ENCODE measurements around the gene SEMA3C.
"Not testable (repeated sequence)": the region's sequence is repeated elsewhere in the genome, so short reads cannot be mapped to it uniquely, and the experiment has no call there.

The SEMA3C gene

GRCh38 chr7:80918909-80919721 lies at the start of gene SEMA3C:
SEMA3C (minus strand) TSS chr7:80919051; CDS start chr7:80916781, 2,270 bp downstream.
- DNase-seq = peak; percentile 88

GRCh38 chr7:80968606-80969005 lies 49.8 kb upstream of the SEMA3C start:
- no peak for DNase-seq

DNA sequence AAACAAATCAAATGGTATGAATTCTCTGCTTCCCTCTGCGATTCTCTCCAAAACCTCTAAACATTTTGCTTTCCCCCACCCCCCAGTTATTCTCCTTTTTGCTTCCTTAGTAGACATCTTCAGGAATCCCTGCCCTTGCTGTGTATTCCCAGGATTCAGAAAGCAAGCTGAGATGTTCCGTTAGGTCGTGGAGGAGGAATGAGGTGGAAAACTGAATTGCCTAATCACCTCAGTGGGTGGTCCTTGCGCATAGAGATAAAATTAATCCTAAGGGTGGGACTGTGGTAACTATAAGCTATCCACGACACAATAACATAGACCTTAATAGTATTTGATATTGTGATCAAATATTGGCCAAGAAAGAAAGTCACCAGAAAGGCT lies 49.1 kb upstream of the SEMA3C start:
- no peak for DNase-seq

DNA sequence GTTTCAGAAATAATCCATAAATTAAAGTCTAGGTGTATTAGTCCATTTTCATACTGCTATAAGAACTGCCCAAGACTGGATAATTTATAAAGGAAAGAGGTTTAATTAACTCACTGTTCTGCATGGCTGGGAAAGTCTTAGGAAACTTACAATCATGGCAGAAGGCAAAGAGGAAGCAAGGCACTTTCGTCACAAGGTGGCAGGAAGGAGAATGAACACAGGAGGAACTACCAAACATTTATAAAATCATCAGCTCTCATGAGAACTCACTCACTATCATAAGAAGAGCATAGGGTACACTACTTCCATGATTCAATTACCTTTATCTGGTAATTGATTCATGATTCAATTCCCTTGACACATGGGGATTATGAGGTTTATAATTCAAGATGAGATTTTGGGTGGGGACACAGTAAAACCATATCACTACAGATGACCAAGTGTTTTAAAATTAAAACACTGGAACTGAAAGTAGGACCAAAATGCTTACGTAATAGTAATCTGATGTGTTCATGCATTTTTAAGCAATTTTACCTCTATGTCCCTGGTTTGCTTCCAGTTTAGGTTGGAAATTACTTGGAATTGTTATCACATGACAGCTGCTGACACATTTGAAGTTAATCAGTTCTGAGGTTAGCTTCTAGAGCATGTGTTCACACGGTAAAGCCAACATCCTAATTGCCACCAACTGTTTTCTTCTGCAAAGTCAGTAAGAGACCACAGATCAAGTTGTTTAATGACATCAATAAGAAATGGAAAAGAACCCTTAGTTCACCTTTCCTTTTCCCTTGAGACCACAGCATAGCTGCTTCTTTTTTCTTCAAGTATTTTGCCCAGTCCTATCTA lies 48.4 kb upstream of the SEMA3C start:
- no peak for DNase-seq

DNA sequence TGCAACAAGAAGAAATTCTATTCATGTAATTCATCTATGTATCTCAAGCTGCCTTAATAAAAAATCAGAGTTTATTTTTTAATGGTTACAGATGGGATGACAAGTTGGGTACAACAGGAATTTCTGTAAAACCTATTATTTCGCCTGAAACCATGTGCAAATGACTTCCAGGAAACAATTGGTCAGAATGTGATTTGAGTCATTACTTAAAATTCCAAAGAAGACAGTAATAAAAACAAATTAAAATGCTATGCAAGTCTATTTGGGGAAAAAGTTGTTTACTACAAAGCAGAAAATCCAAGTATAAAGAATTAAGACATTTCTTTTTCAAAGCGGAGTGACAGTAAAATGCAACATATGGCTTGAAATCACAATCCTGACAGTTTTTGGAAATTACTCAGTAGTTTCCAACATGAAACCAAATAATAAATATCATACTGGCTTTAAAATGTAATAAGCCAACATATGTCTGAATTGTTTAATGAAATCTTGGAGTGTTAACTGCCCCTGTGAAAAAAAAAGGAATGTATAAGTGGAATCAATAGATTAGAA lies 41.5 kb upstream of the SEMA3C start:
- DNase-seq = no peak

DNA sequence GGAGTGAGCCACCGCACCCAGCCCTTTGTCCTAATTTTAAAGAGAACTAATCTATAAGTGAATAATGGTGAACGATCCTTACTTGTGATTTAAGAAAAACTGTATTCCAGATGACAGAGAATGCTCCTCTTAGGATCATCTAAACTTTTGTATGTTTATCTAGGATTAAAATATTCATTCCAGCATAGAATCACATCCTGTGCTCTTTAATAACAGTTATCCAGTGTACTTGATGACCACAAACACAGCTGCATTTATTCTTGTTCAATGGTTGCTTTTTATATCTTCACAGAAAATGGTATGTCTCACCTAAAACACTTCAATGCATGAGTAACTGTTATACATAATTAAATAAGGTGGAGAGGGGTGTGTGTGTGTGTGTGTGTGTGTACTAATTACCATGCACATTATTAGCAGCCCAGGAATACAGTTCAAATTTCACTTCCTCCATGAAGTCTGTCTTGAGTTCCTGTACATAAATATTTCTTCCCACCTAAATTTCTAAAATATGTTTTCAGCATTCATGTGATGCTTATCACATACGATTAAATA lies 38.5 kb upstream of the SEMA3C start:
- DNase-seq = no peak

DNA sequence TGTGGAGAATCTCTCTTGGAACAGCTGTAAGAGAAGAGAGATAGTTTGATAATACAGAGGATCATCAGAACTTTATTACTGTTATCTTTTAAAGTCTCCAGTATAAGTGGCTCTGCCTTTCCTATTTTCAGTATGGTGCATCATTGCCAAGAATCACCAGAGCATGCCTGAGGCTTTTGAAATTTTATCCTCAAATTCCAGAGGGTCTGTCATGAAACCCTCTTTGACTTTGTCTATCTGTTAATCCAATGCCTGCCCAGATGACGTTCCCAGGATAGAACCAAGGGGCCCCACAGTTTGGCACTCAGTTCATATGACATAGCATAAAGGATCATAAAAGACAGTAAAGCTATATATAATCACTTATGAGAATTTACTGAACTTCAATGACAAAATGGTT lies 35.3 kb upstream of the SEMA3C start:
- DNase-seq = no peak

GRCh38 chr7:80950550-80950967 lies 31.7 kb upstream of the SEMA3C start:
- DNase-seq = peak; percentile 36

GRCh38 chr7:80949449-80949848 lies 30.6 kb upstream of the SEMA3C start:
- peak; percentile 76 for DNase-seq

- no peak for DNase-seq
These were observed 28.0 kb upstream of the SEMA3C start for GRCh38 chr7:80946858-80947257.

DNA sequence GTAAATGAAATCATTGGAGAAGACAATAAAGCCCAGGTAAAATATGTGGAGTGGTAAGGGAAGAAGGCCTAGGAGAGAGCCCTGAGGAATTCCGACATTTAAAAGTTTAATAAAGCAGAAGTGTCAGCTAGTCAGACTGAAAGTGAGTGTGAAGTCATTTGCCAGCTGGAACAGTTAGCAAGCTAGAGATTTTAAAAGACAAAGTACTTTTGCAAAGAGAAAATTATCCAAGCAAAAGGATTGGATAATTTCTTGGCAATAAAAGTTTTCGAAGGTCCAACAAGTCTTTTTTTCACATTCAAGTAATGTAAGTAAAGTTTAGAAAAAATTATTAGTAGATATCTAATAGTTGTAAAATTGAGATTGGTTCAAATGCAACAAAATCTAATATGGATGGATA lies 27.1 kb upstream of the SEMA3C start:
- DNase-seq = no peak

DNA sequence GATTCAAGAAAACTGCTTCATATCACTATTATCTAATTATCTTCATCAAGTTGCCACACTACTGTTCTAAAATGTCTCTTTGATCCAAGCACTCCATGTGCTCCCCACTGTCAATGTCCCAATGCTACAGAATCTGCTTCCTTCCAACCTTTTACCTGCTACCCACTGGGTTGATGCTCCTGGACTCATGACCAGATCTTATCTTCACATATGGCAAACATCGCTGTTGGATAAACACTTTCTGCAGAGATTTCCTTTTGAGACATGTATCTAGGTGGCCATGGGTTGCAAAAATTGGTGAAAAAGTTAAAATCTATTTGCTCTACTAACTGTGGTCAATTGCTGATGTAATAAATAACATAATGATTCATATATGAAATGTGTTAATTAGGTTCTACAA lies 24.5 kb upstream of the SEMA3C start:
- DNase-seq = no peak

- no peak for DNase-seq
These were observed 23.6 kb upstream of the SEMA3C start for GRCh38 chr7:80942261-80943041.

- no peak for DNase-seq
These were observed 22.4 kb upstream of the SEMA3C start for GRCh38 chr7:80941208-80941758.

- DNase-seq = no peak
These were observed 21.8 kb upstream of the SEMA3C start for GRCh38 chr7:80940539-80941207.

DNA sequence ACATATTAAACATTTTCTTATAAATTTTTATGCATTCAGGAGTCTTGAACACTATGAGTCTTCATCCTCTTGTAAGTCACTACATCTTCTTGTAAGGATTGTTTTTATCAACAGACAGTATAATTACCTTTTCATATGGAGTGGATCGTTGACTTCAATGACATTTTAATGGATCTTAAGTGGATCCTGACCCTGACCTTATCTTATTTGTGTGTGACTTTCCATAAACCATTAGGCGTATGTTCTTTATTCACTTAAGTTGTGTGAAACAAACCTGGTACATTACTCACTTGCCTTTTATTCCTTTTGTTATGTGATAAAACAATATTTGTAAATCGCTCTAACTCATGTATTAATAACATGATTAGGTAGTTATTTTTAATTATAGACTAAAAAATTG lies 18.5 kb upstream of the SEMA3C start:
- DNase-seq = peak; percentile 31

GRCh38 chr7:80935991-80936780 lies 17.3 kb upstream of the SEMA3C start:
- no peak for DNase-seq

DNA sequence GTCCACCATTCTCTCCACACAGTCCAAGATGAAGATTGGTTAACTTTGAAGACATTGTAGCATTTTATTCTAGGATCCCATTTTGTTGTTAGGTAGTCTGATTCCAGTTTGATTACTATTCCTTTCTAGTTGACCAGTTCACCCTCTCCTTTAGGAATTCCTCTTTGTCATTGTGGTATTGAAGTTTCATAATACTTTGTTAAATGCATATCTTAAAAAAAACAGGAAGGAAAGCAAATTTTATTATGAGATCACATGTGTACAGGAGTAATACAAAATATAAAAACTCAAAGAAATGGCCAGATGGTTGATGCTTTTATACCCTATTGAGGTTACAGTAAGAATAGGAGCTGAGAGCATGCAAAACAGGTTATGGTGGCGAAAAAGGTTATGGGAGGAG lies 15.5 kb upstream of the SEMA3C start:
- no peak for DNase-seq

DNA sequence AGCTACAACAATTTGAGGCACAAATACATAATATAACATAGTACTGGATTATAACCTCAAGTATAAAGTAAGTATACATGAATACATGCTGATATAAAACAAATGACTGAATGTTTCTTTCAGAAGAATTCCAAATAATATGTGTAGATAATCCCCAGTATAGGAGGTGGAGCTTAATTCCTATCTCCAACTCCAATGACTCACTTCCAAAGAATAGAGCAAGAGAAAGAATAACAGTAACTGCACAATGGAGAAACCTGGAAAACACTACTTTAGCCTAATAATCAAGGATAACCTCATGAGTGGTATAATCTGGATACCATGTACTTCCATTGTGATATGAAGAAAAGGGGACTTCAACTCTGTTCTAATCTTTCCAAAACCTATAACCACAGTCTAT lies 13.7 kb upstream of the SEMA3C start:
- no peak for DNase-seq

DNA sequence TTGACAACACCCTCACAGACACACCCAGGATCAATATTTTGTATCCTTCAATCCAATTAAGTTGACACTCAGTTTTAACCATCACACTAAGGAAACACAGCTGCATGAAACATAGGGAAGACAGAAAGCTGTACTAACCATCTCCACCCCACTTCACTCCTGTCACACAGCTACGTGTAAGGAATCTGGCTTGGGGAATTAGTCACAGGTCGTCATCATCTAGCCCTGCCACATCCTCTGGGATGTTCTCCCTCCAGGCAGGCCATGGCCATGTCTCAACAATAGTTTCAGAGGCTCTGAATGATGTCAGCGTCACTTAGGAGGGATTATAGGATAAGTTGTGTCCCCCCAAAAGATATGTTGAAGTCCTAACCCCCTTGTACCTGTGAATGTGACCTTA lies 10.8 kb upstream of the SEMA3C start:
- DNase-seq = no peak

GRCh38 chr7:80926955-80927354 lies 8.1 kb upstream of the SEMA3C start:
- DNase-seq = not testable (repeated sequence)

Data from NCI-H2227 treated with DMSO at 0.1 percent for 48 hours (cell line).